GM19455 (cell line): ENCODE data around the gene PLBD2.

Experiments
- ATAC-seq: cut with Tn5 transposase; IDR thresholded peaks from one replicate; pipeline ENCODE4 v1.9.1; 2021; ENCODE audit not compliant: unreplicated experiment

PLBD2 gene

GRCh38 chr12:113368331-113368730 is 9.9 kb downstream of the PLBD2 start:
- no peak for ATAC-seq

- ATAC-seq, result no peak
These were observed 11.1 kb downstream of the PLBD2 start for GRCh38 chr12:113369391-113369985.

- ATAC-seq, result no peak
These were observed 12.7 kb downstream of the PLBD2 start for GRCh38 chr12:113370923-113371682.

GRCh38 chr12:113371808-113372207 is 13.4 kb downstream of the PLBD2 start:
- ATAC-seq, result no peak

- no peak for ATAC-seq
These were observed 14.0 kb downstream of the PLBD2 start for GRCh38 chr12:113372371-113372770.

GRCh38 chr12:113373440-113373839 is 15.1 kb downstream of the PLBD2 start:
- ATAC-seq, result no peak

GRCh38 chr12:113373969-113374368 is 15.6 kb downstream of the PLBD2 start:
- no peak for ATAC-seq

- no peak for ATAC-seq
These were observed 16.5 kb downstream of the PLBD2 start for GRCh38 chr12:113374823-113375428.

GRCh38 chr12:113378291-113378690 is 19.9 kb downstream of the PLBD2 start:
- no peak for ATAC-seq

GRCh38 chr12:113381220-113381619 is 22.8 kb downstream of the PLBD2 start:
- ATAC-seq, result no peak

- ATAC-seq, result no peak
These were observed 23.8 kb downstream of the PLBD2 start for GRCh38 chr12:113382206-113382605.

GRCh38 chr12:113384778-113385177 is 26.4 kb downstream of the PLBD2 start:
- no peak for ATAC-seq

GRCh38 chr12:113385282-113385882 is 27.0 kb downstream of the PLBD2 start:
- no peak for ATAC-seq

- ATAC-seq, result no peak
These were observed 28.6 kb downstream of the PLBD2 start for GRCh38 chr12:113386866-113387566.

GRCh38 chr12:113387631-113388030 is 29.2 kb downstream of the PLBD2 start:
- ATAC-seq, result no peak

GRCh38 chr12:113388351-113388750 is 30.0 kb downstream of the PLBD2 start:
- ATAC-seq, result no peak

- no peak for ATAC-seq
These were observed 32.0 kb downstream of the PLBD2 start for GRCh38 chr12:113390064-113391043.

GRCh38 chr12:113391145-113391544 is 32.8 kb downstream of the PLBD2 start:
- no peak for ATAC-seq

GRCh38 chr12:113391650-113392337 is 33.4 kb downstream of the PLBD2 start:
- ATAC-seq, result no peak
